K562 (cell line): ENCODE results near the gene PILRA. TPM values are rescaled to one million over a fixed set of nuclear protein-coding genes. Genes with fewer than 3 reads are reported as not detected.

Experiments
- ATAC-seq: fragments of 200-7000 bp; cut with Tn5 transposase; 3 replicates; pipeline ENCODE4 v1.9.1; 2020; ENCODE audit warnings: moderate library complexity
- BruUV-seq: library from RNA; stranded (reverse); fragments of 400-500 nt; replicated peaks from 2 replicates; lab custom pipeline; 2021; lab: Mats Ljungman, UMichigan
- CTCF ChIA-PET: fragments of 300-600 bp; formaldehyde crosslinking; extraction: SDS; loops from one replicate; lab custom pipeline; 2021; ENCODE audit warnings: low intra/inter-chr PET ratio; lab: Yijun Ruan, JAX
- POLR2A ChIA-PET: fragments of 300-600, 350-650 bp; sonication (Branson Sonifier 250); formaldehyde crosslinking; extraction: SDS; loops from one replicate; lab custom pipeline; 2021; ENCODE audit warnings: antibody characterized with exemption, inconsistent platforms; lab: Yijun Ruan, JAX
- DNase-seq, 4 experiments: peaks; one replicate each; pipeline versions ENCODE4 v3.0.0 to v3.0.0-alpha.2; 2011 to 2018; ENCODE audit warnings: low spot score in 3 of 4, mixed read lengths in 3 of 4; ENCODE audit errors: extremely low read depth in 1 of 4
- FAIRE-seq: peaks from 2 replicates; lab custom pipeline; 2011; peaks lifted over from hg19 to GRCh38; lab: Jason Lieb, UNC
- H2AFZ ChIP-seq: 2 replicates; pipeline ENCODE4 v1.6.0; 2011; ENCODE audit warnings: low read depth, low read length, control low read depth, inconsistent platforms
- H3K27ac ChIP-seq: fragments of 200-600 bp; 3 replicates; pipeline ENCODE4 v1.8.0; 2011; ENCODE audit warnings: low read depth, mild to moderate bottlenecking, control low read depth, inconsistent platforms, low read length, moderate library complexity, mixed read lengths; ENCODE audit errors: extremely low read depth
- H3K27me3 ChIP-seq, 2 experiments: fragments of 300-600 bp in 1 of 2; 2 replicates in 1 of 2; 3 replicates in 1 of 2; pipeline versions ENCODE4 v1.6.0 to v1.8.0; 2011; ENCODE audit warnings: inconsistent platforms in 2 of 2, low read length in 2 of 2, mild to moderate bottlenecking in 1 of 2, mixed read lengths in 1 of 2, moderate library complexity in 1 of 2; ENCODE audit not compliant: control insufficient read depth in 2 of 2, insufficient read depth in 2 of 2
- H3K36me3 ChIP-seq: fragments of 300-600 bp; 3 replicates; pipeline ENCODE4 v1.8.0; 2011; ENCODE audit warnings: mild to moderate bottlenecking, low read length, inconsistent platforms; ENCODE audit not compliant: control insufficient read depth, insufficient read depth
- H3K4me1 ChIP-seq, 2 experiments: fragments of 200-600 bp in 1 of 2; replicated peaks in 1 of 2; 2 replicates in 1 of 2; 3 replicates in 1 of 2; pipeline versions ENCODE4 v1.5.1 to v1.8.0; 2011; ENCODE audit warnings: inconsistent platforms in 2 of 2, low read length in 2 of 2, mild to moderate bottlenecking in 1 of 2, mixed read lengths in 1 of 2, moderate library complexity in 1 of 2; ENCODE audit not compliant: control insufficient read depth in 2 of 2, insufficient read depth in 2 of 2
- H3K4me2 ChIP-seq: 2 replicates; pipeline ENCODE4 v1.6.1; 2011; ENCODE audit warnings: low read length, control low read depth, inconsistent platforms, mixed read lengths; ENCODE audit not compliant: insufficient read depth
- H3K4me3 ChIP-seq: fragments of 200-600 bp; sonication (generic), shearing (Covaris generic); 2 replicates; pipeline ENCODE4 v1.5.1; 2016; ENCODE audit warnings: control low read depth, inconsistent platforms
- H3K79me2 ChIP-seq: fragments of 200-600 bp; 3 replicates; pipeline ENCODE4 v1.8.0; 2011; ENCODE audit warnings: low read length, inconsistent platforms; ENCODE audit not compliant: control insufficient read depth, insufficient read depth
- H3K9ac ChIP-seq, 2 experiments: 2 replicates each; pipeline versions ENCODE4 v1.6.0 to v1.6.1; 2011; ENCODE audit warnings: low read depth in 2 of 2, low read length in 2 of 2, control low read depth in 1 of 2, inconsistent platforms in 1 of 2, mild to moderate bottlenecking in 1 of 2, mixed read lengths in 1 of 2; ENCODE audit not compliant: insufficient read depth in 1 of 2
- H3K9me1 ChIP-seq: one replicate; pipeline ENCODE4 v1.6.0; 2011; ENCODE audit warnings: inconsistent platforms, mild to moderate bottlenecking, low read length, moderate library complexity; ENCODE audit not compliant: control insufficient read depth, insufficient read depth
- H3K9me3 ChIP-seq: replicated peaks from 2 replicates; pipeline ENCODE4 v1.5.1; 2011; ENCODE audit warnings: low read depth, low read length, inconsistent platforms; ENCODE audit not compliant: control insufficient read depth, insufficient read depth
- H4K20me1 ChIP-seq: replicated peaks from 2 replicates; pipeline ENCODE4 v1.6.1; 2011; ENCODE audit warnings: low read length, inconsistent platforms, mixed read lengths; ENCODE audit not compliant: control insufficient read depth, insufficient read depth
- BCLAF1 ChIP-seq, 2 experiments: fragments of 450-650 bp in 1 of 2; IDR thresholded peaks; 2 replicates each; pipeline ENCODE4 v1.6.1; 2011 to 2017; ENCODE audit warnings: low read depth in 2 of 2, antibody characterized with exemption in 1 of 2, borderline replicate concordance in 1 of 2, low read length in 1 of 2, mild to moderate bottlenecking in 1 of 2, mixed read lengths in 1 of 2; ENCODE audit not compliant: control insufficient read depth in 1 of 2
- CBX5 ChIP-seq: IDR thresholded peaks from 2 replicates; pipeline ENCODE4 v1.6.1; 2014; ENCODE audit warnings: low read depth, borderline replicate concordance
- DIDO1 ChIP-seq: fragments of 450-650 bp; IDR thresholded peaks from 2 replicates; pipeline ENCODE4 v1.6.1; 2016; ENCODE audit warnings: low read depth, missing biosample characterization, missing genetic modification characterization
- E2F6 ChIP-seq, 2 experiments: IDR thresholded peaks; 2 replicates each; pipeline ENCODE4 v1.6.1; 2011; ENCODE audit warnings: borderline replicate concordance in 1 of 2, control low read depth in 1 of 2, low read depth in 1 of 2, low read length in 1 of 2, mild to moderate bottlenecking in 1 of 2, mixed read lengths in 1 of 2, moderate library complexity in 1 of 2; ENCODE audit not compliant: insufficient read depth in 1 of 2, insufficient read length in 1 of 2, poor library complexity in 1 of 2, severe bottlenecking in 1 of 2; ENCODE audit errors: extremely low read depth in 1 of 2
- ESRRA ChIP-seq: fragments of 450-650 bp; IDR thresholded peaks from 2 replicates; pipeline ENCODE4 v1.6.1; 2014; ENCODE audit warnings: low read depth, mild to moderate bottlenecking, moderate library complexity, borderline replicate concordance
- HIVEP1 ChIP-seq: fragments of 250-450 bp; sonication (Bioruptor Pico); IDR thresholded peaks from 2 replicates; pipeline ENCODE4 v1.4.0; 2020; ENCODE audit warnings: mild to moderate bottlenecking
- HNRNPLL ChIP-seq: fragments of 200-400 bp; formaldehyde crosslinking; IDR thresholded peaks from 2 replicates; pipeline ENCODE4 v1.6.1; 2017; ENCODE audit warnings: low read length, low read depth, mild to moderate bottlenecking; ENCODE audit not compliant: poor library complexity, severe bottlenecking
- OTX1 ChIP-seq: fragments of 450-650 bp; formaldehyde crosslinking; IDR thresholded peaks from 2 replicates; pipeline ENCODE4 v1.4.0; 2022; ENCODE audit warnings: mild to moderate bottlenecking
- POLR2A ChIP-seq: fragments of 450-650 bp; conservative IDR thresholded peaks from 2 replicates; pipeline ENCODE4 v1.6.1; 2016
- POLR2AphosphoS2 ChIP-seq: IDR thresholded peaks from 2 replicates; pipeline ENCODE4 v1.6.1; 2012; ENCODE audit warnings: low read length, improper control_type of control experiment
- RBM39 ChIP-seq: fragments of 200-400 bp; formaldehyde crosslinking; optimal IDR thresholded peaks from 2 replicates; pipeline ENCODE3; 2018; ENCODE audit warnings: low read depth, low read length
- RNF2 ChIP-seq: sonication (generic); IDR thresholded peaks from 2 replicates; pipeline ENCODE4 v1.6.1; 2016
- TCF3 ChIP-seq: sonication (generic); formaldehyde crosslinking; IDR thresholded peaks from 2 replicates; pipeline ENCODE4 v1.4.0; 2020; ENCODE audit warnings: mild to moderate bottlenecking, missing genetic modification reagents
- ZKSCAN1 ChIP-seq: fragments of 150-350 bp; IDR thresholded peaks from 2 replicates; pipeline ENCODE4 v1.6.1; 2016; ENCODE audit warnings: low read depth, low read length
- ZNF217 ChIP-seq: sonication (generic); formaldehyde crosslinking; IDR thresholded peaks from 2 replicates; pipeline ENCODE4 v1.8.0; 2022; ENCODE audit warnings: mild to moderate bottlenecking, missing genetic modification reagents
- ZNF586 ChIP-seq: fragments of 450-650 bp; formaldehyde crosslinking; conservative IDR thresholded peaks from 2 replicates; pipeline ENCODE4 v1.4.0; 2020; ENCODE audit warnings: mild to moderate bottlenecking, moderate library complexity
- WGBS: fragments of 100-300 bp; shearing (Covaris generic); methylation state at CpG from one replicate; pipeline ENCODE4 v1.1.6; 2016; ENCODE audit warnings: low coverage, mixed read lengths; ENCODE audit not compliant: insufficient coverage; ENCODE audit errors: missing lambda C conversion rate; 5-methylcytosine and 5-hydroxymethylcytosine counted together
- in situ Hi-C: fragments of 300-500 bp; cut with MboI; formaldehyde crosslinking; loops from 4 replicates; pipeline ENCODE4 v1.15.0; 2018; ENCODE audit warnings: inconsistent platforms, mixed read lengths
- intact Hi-C: fragments of 100-400 bp; cut with micrococcal nuclease; formaldehyde crosslinking; loops from 2 replicates; pipeline ENCODE4 v1.14.2; 2022
- polyA plus RNA-seq, 8 experiments: library from polyadenylated mRNA; depleted of rRNA in 4 of 8; stranded (reverse) in 5 of 8; unstranded in 3 of 8; fragments of >200 nt; fragmentation: Nextera tagmentation in 2 of 8; fragmentation: Illumina TruSeq in 1 of 8; extraction: Ambion mirVana in 2 of 8; extraction: Trizol in 1 of 8; gene quantifications; 2 replicates each; pipeline versions ENCODE4 v1.2.1 to v1.2.3, GENCODE V29; 2011 to 2014; ENCODE audit warnings: inconsistent platforms in 1 of 8, missing spikeins in 1 of 8
- total RNA-seq, 7 experiments: library from RNA; depleted of rRNA in 6 of 7; stranded (reverse); fragments of >200 nt in 6 of 7; fragmentation: Illumina TruSeq in 2 of 7; extraction: Trizol in 2 of 7; gene quantifications; 2 replicates each; pipeline versions ENCODE4 v1.2.1 to v1.2.3, GENCODE V29; 2011 to 2021; ENCODE audit warnings: low replicate concordance in 1 of 7

PILRA gene
- total and polyA plus RNA-seq, 9 of the 15 experiments (the other 6 are each of a cell fraction or from before 2014, with no cell fraction given), result 0.13 to 1.8 (median 0.62) TPM

GRCh38 chr7:100400656-100401055, 27.4 kb downstream of the PILRA start (continued):
- TF ChIP-seq POLR2AphosphoS2, result no peak

GRCh38 chr7:100401811-100402210, 28.5 kb downstream of the PILRA start:
- DNase-seq, result no peak
- H3K27me3 ChIP-seq, result peaks cover 10 to 17% of the 10 kb centered on the region in 2 experiments
- WGBS, result 18% methylated on average over 5 of the region's 5 CpGs
- ChIA-PET CTCF (interaction anchor here (1.0 to 3.5 kb wide), 4 partner anchors 48 to 323 kb away, joined by 3 to 23 read pairs (median 4); partner anchors contain the start of genes NYAP1 and TSC22D4), POLR2A (interaction anchor here (1.3 to 1.5 kb wide), 2 partner anchors 10 to 14 kb away, joined by 3 to 4 read pairs; no protein-coding TSS in a partner anchor)
- no peaks in the 10 kb centered on the region for H3K79me2 ChIP-seq
- H2AFZ ChIP-seq, result no peak overlapping the region
- ATAC-seq, result no peak
- H4K20me1 ChIP-seq, result no peaks in the 10 kb centered on the region
- H3K9ac ChIP-seq, result peak overlapping the region in 1 of 2 experiments; percentile 26; a peak in 1 of 4 replicates
- no peak overlapping the region for H3K4me3 ChIP-seq
- intact Hi-C loops, result loop anchor here (2.0 to 10.0 kb wide), 2 partner anchors 157 to 323 kb away; partner anchors contain the start of gene EPO
- no TSS peak for BruUV-seq
- H3K9me1 ChIP-seq, result no peaks in the 10 kb centered on the region
- no peak overlapping the region for H3K27ac ChIP-seq
- peaks cover 0 to 14% of the 10 kb centered on the region in 2 experiments; a peak in 2 of 5 replicates for H3K4me1 ChIP-seq
- H3K36me3 ChIP-seq, result no peaks in the 10 kb centered on the region
- no peak for FAIRE-seq
- no peak overlapping the region for H3K4me2 ChIP-seq
- no peaks in the 10 kb centered on the region for H3K9me3 ChIP-seq
- in situ Hi-C loops, result no loop called here
- TF ChIP-seq ZNF586 (CRISPR knock-in tag), result no peak
- no peak for TF ChIP-seq RBM39
- TF ChIP-seq POLR2A, result no peak
- no peak for TF ChIP-seq HIVEP1 (CRISPR knock-in tag)
- TF ChIP-seq BCLAF1 (IDR thresholded peaks at IDR 0.05; ENCODE audit: borderline replicate concordance in 1 of 2, control insufficient read depth in 1 of 2, low read depth in 2 of 2, low read length in 1 of 2), result no peak
- no peak for TF ChIP-seq ZKSCAN1
- TF ChIP-seq HNRNPLL, result no peak
- TF ChIP-seq ZNF217, result no peak
- no peak for TF ChIP-seq CBX5
- TF ChIP-seq ESRRA, result no peak
- no peak for TF ChIP-seq E2F6 (IDR thresholded peaks at IDR 0.05; ENCODE audit: borderline replicate concordance in 1 of 2, extremely low read depth in 1 of 2, insufficient read depth in 1 of 2, insufficient read length in 1 of 2, low read depth in 1 of 2, low read length in 1 of 2, poor library complexity in 1 of 2, severe bottlenecking in 1 of 2)
- TF ChIP-seq TCF3 (CRISPR knock-in tag), result no peak
- no peak for TF ChIP-seq RNF2
- TF ChIP-seq DIDO1 (tag), result no peak
- no peak for TF ChIP-seq OTX1 (CRISPR knock-in tag)
